Stimulated activated CD4-positive, alpha-beta T cell treated with anti-CD3 and anti-CD28 coated beads, Interleukin-1b, Interleukin-23, amount 100 ng/mL, for 1 hour (primary cell): ENCODE results near the gene PLCB4.

Experiments
- DNase-seq, 2 donors: peaks; one replicate each; pipeline ENCODE4 v3.0.0-alpha.2; 2020; ENCODE audit warnings: low read depth in 2 of 2

The PLCB4 gene

DNA sequence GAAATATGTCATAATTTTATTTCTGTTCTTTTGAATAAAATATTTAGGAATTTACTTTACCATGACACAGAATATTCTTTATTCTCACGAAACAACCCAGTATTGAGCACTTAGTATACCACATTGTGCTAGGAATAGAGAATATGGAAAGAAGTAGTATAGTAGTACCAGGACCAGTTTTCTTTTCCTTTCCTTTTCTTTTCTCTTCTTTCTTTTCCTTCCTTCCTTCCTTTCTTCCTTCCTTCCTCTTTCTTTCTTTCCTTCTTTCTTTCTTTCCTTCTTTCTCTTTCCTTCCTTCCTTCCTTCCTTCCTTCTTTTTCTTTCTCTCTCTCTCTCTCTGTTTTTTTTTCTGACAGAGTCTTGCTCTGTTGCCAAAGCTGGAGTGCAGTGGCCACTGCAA is 7.5 kb upstream of the PLCB4 start:
- DNase-seq, result no peak

DNA sequence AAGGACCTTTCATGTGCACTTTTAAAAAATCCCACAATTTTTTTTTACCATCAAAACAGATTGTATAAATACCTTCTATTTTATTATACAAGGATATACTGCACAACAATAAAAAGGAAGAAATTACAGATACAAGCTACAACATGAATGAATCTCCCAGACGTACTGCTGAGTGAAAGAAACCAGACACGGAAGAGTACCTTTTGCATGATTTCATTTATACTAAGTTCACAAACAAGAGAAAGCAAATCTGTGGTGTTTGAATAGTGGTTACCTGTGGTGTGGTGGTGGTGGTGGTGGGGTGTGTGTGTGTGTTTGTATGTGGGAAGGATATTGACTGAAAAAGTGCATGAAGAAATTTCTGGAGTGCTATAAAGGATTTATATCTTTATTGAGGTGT is 6.8 kb upstream of the PLCB4 start:
- no peak for DNase-seq

DNA sequence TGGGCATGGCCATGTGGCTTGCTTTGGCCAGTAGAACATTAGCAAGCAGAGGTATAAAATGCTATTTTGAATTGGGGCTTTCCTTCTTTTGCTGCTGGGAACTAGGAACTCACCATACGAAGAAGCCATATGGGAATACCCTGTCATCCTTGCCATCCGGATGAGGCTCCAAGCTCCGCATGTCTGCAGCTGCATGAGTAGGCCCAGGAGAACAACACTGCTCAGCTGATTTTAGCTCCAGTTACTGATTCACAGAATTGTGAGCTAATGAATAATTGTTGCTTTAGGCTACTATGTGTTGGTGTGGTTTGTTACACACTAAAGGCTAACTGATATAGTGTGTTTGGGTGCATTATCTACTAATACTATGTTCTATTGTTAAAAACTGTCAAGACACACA is 2.7 kb upstream of the PLCB4 start:
- DNase-seq, result no peak

DNA sequence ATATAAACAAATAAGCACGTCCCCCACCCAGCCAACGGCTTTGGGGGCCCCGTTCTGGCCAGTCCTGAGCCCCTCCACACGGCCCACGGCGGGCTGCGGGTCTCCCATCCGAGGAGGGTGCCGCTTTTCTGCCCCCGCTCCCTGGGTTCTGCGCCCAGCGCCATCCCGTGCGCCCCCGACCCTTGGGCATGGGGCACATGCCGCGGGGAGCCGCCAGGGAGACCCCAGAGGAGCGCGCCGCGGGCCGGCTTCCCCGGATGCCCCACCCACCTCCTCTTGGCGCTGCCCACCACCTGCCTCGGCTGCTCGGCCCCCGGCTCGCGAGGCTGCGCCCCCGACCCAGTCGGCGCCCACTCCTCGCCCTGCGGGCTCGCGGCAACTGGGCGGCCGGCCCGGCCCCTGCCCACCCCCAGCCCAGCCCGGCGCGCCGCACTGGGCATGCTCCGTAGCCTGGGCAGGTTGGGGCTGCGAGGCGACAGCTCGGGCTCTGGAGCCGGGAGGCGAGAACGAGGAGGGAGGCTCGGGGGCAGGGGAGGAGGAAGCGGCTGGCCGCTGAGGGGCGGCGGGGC is 570 bp upstream of the PLCB4 start:
- no peak for DNase-seq

GRCh38 chr20:9070304-9070703 is 1.4 kb downstream of the PLCB4 start:
- no peak for DNase-seq

DNA sequence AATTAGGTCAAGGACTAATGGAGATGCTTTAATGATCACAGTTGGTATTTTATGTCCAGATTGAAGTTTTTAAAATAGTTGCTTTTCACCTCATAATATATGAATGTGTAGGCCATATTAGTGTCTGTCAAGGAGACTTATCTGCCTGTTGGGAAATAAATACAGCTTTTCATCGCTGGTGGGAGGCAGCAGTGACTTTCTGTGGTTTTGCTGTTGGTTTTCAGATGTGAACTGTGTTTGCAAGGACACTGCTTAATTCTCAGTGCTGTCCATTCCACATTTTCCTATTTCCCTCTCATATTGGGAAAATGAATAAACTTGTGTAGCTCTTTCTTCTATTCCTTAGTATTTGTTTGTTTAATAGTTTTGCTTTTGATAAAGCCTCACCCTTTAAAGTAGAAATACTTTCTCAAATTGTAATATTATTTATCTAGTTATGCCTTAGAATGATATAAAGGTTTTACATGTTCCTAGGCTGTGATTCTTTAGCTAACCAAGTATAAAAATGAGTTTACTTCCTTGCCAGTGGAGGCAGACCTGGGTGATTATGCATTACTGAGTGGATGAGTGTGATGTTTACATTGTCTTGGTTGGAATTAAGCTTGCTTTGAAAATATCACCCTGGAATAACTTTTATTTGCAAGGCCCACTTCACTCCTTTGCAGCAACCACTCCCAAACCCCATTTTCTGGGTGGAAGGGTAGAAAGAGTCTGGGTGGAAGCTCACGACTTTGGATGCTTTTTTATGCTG is 3.3 kb downstream of the PLCB4 start:
- DNase-seq, result no peak

- DNase-seq, result no peak
Observed at GRCh38 chr20:9072861-9073500, 4.1 kb downstream of the PLCB4 start.

GRCh38 chr20:9075264-9076095 is 6.6 kb downstream of the PLCB4 start:
- DNase-seq, result no peak

DNA sequence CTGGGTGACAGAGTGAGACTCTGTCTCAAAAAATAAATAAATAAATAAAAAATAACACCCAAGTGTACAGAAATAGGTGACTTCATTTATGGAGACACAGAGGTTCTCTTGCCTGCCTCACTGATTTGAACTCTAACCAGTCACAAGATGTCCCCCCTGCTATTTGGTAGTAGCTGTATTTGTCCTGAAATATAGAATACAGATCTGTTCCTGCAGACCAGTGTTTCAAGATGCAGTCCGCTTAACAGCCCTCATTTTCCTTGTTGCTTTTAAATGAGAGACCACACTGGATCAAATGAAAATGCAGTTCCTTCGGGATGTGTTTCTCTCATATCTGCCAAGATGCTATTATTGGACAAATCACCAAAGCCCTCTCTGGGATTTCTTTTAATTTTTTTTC is 7.6 kb downstream of the PLCB4 start:
- no peak for DNase-seq

GRCh38 chr20:9078826-9079731 is 10.2 kb downstream of the PLCB4 start:
- no peak for DNase-seq

DNA sequence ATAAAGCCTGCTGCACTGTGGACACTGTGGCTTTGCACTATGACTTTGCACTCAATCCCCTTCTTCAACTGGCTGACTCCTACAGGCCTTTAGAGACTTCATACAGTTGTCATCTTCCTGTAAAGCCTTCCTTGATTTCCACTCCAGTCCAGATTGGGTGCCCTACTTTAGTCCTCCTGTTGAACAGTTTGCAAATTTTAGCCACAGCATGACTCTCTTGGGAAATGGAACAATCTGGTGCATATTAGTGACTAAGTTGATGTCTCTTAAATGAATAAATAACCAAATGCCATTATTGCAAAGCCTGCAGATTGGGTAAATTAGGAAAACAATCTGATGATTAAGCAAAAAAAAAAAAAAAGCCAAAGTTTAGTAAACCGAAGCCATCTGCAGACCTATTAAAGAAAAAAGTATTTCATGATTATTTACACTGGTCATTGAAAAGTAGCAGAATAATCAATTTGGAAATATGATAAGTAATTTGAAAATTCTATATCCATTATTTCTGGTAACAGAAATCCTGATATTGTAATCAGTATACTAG is 12.6 kb downstream of the PLCB4 start:
- no peak for DNase-seq

DNA sequence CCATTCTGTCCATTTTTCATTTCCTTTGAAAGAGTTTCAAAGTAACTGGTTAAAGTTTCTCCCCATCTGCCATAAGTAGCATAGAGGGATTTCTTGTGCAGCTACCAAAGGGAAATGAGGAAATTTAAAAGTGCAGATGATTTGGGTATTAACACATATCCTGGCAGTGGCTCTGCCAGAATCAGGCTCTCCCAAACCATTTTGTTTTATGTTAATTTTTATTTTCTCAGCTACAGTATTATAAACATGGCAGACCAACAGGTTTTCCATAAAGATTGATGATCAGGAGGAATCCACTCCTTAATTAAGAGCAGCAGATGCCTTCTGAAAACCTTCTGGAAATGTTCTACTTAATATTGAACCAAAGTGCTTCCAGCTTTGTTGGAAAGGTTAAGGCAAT is 13.9 kb downstream of the PLCB4 start:
- DNase-seq, result no peak

DNA sequence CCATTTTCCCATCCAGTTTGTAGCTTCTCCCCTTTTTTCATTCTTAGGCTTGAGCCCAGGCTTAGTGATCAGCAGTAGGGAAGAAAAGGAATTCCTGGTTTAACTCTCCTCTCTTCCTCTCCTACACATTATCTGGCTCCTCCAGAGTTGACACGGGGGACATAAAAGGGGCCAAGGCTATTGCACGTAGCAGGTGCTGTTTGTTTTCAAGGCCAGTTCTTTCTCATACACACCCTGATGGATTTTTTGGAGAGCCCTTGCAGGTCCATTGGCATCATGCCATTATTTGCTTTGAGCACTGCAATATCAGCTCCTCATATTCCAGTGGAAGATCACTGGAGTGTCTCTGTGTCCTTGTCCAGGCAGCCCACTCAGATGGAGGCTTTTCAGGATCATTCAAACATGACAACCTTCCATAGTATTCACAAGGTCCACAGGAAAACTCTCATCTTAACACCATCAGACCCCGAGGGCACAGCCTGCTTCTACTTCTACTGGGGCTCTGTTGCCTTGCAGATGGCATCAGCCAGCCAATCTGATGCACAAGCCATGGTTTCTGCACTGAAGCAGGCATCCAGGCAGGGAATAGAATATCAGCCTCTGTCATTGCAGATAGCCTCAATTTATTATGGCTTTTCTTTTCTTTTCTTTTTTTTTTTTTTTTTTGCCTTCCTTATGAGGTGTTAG is 18.8 kb downstream of the PLCB4 start:
- no peak for DNase-seq

DNA sequence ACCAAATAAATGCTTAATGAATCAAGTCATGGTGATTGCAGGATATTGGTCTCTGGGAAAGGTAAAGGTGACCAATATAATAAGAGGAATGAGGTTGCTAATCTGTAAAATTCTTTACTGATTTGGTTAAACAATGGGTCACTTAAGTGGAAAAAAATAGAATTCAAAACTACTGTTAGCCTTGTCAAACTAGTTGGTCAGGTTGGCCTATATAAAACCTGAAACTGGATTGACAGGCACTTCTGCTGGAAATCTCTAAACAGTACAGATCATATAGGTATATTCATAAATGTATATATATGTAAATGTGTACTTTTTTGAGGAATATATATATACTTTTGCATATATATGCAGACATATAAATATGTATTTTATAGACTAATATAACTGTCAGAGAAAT is 19.7 kb downstream of the PLCB4 start:
- DNase-seq, result no peak

DNA sequence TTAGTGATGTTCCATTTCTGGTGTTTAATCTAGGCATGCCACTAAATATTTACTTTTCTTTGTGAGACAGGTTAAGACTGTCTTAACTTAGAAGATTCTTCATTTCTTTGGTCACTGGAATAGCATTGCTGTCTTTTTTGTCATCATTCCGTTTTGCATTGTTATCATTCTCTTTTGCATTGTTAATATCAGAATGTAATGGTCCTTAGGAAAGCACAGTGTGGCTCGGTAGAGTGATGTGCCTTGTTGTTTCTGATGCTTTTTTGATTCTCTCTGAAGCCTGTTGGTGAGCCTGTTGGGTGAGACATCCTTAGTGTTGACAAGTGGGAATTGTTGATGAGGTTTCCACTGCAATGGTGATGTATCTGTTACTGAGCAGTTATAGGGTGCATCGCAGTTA is 23.2 kb downstream of the PLCB4 start:
- DNase-seq, result no peak

- no peak for DNase-seq
Observed at GRCh38 chr20:9092655-9093054, 23.8 kb downstream of the PLCB4 start.

GRCh38 chr20:9093218-9093957 is 24.5 kb downstream of the PLCB4 start:
- DNase-seq, result no peak

- DNase-seq, result no peak
Observed at GRCh38 chr20:9099372-9099771, 30.5 kb downstream of the PLCB4 start.

GRCh38 chr20:9100691-9101090 is 31.8 kb downstream of the PLCB4 start:
- DNase-seq, result no peak

- no peak for DNase-seq
Observed at GRCh38 chr20:9102456-9102855, 33.6 kb downstream of the PLCB4 start.
